ENCODE measurements around the gene GP1BA.

Gene GP1BA

DNA sequence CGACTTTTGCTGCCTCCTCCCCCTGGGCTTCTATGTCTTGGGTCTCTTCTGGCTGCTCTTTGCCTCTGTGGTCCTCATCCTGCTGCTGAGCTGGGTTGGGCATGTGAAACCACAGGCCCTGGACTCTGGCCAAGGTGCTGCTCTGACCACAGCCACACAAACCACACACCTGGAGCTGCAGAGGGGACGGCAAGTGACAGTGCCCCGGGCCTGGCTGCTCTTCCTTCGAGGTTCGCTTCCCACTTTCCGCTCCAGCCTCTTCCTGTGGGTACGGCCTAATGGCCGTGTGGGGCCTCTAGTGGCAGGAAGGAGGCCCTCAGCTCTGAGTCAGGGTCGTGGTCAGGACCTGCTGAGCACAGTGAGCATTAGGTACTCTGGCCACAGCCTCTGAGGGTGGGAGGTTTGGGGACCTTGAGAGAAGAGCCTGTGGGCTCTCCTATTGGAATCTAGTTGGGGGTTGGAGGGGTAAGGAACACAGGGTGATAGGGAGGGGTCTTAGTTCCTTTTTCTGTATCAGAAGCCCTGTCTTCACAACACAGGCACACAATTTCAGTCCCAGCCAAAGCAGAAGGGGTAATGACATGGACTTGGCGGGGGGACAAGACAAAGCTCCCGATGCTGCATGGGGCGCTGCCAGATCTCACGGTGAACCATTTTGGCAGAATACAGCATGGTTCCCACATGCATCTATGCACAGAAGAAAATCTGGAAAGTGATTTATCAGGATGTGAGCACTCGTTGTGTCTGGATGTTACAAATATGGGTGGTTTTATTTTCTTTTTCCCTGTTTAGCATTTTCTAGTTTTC lies 2.3 kb downstream of the GP1BA start:
- TF ChIP-seq, protein P1, sequence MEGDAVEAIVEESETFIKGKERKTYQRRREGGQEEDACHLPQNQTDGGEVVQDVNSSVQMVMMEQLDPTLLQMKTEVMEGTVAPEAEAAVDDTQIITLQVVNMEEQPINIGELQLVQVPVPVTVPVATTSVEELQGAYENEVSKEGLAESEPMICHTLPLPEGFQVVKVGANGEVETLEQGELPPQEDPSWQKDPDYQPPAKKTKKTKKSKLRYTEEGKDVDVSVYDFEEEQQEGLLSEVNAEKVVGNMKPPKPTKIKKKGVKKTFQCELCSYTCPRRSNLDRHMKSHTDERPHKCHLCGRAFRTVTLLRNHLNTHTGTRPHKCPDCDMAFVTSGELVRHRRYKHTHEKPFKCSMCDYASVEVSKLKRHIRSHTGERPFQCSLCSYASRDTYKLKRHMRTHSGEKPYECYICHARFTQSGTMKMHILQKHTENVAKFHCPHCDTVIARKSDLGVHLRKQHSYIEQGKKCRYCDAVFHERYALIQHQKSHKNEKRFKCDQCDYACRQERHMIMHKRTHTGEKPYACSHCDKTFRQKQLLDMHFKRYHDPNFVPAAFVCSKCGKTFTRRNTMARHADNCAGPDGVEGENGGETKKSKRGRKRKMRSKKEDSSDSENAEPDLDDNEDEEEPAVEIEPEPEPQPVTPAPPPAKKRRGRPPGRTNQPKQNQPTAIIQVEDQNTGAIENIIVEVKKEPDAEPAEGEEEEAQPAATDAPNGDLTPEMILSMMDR (IDR thresholded peaks at IDR 0.05; ENCODE audit: insufficient read depth, low read depth, low read length, missing control alignments), result peak; percentile 16
- no peak overlapping the region for H3K4me3 ChIP-seq (ENCODE audit: low read depth, low read length)
- peak; percentile 83 for DNase-seq (ENCODE audit: low read depth)

DNA sequence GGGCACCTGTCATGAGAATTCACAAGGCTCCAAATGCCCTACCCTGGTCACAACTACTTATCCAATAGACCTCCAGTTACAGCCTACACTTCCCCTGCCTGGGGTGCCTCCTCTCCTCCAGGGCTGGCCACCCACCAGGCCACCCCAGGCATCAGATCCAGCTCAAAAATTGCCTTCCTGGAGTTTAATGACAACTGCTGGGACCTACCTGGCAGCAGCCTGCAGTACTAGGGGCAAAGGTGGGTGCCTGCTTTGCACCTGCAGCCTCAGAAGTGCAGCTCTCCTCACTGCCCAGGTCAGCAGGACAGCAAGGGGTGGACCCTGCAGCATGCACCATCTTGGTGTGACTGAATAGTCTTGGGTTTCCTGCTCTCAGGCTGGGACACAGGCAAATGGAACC lies 3.6 kb downstream of the GP1BA start:
- DNase-seq (ENCODE audit: low read depth), result no peak
- no peak overlapping the region for H3K4me3 ChIP-seq (ENCODE audit: low read depth, low read length)
- TF ChIP-seq, protein P1 (IDR thresholded peaks at IDR 0.05; ENCODE audit: insufficient read depth, low read depth, low read length, missing control alignments), result no peak

DNA sequence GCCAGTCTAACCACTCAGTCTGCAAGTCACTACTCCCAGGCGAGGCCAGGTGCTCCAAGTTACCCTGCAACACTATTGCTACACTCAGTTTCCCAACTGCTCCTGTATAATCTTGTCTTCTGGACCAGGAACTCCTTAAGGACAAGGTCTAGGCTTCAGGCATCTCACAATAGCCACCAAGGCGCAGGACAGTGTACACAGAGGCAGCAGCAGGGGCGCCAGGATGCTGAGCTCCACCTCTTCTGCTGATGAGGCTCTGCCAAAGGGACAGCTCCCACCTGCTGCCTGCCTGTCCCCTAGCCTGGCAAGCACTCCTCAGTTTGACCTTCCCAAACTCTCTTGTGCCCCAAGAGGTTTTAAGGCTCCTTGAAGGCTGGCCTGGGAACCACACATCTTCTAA lies 4.4 kb downstream of the GP1BA start:
- DNase-seq (ENCODE audit: low read depth), result no peak
- TF ChIP-seq, protein P1 (IDR thresholded peaks at IDR 0.05; ENCODE audit: insufficient read depth, low read depth, low read length, missing control alignments), result no peak
- H3K4me3 ChIP-seq (ENCODE audit: low read depth, low read length), result no peak overlapping the region

DNA sequence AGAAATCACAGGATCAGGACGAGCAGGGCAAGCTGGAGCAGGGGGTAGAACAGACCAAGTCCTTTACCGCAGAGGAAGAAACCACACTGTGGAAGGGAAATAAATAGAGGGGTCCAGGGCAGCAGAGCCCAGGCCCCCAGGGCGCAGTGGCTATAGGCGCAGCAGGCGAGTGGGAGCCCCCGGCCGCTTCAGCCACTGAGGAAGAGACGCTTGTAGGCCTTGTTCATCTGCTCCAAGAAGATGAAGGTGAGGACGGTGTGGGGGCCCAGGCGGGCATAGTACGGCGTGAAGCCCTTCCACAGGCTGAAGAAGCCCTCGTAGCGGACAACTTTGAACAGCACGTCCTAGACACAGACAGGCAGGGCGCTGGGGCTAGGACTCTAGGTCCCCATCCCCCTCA lies 5.5 kb downstream of the GP1BA start:
- DNase-seq (ENCODE audit: low read depth), result no peak
- TF ChIP-seq, protein P1 (IDR thresholded peaks at IDR 0.05; ENCODE audit: insufficient read depth, low read depth, low read length, missing control alignments), result no peak
- no peak overlapping the region for H3K4me3 ChIP-seq (ENCODE audit: low read depth, low read length)

DNA sequence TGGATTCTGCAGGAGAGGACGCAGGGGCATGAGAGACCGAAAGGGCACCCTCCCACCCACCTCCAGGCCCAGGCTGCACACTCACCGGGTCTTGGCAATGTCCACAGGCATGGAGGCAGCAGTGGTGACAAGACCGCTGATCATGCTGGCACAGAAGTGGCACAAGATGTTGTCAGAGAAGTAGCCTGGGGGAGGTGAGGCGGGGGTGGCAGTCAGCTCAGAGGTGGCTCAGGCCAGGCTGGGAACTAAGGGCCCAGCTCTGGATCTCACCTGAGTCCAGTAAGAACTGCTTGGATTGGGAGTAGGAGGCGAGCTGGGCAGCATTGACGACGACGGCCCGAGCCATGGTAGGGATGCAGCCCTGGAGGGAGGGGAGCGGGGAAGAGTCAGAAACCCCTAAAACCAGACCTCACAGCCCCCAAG lies 6.0 kb downstream of the GP1BA start:
- DNase-seq (ENCODE audit: low read depth), result no peak
- no peak overlapping the region for H3K4me3 ChIP-seq (ENCODE audit: low read depth, low read length)
- TF ChIP-seq, protein P1 (IDR thresholded peaks at IDR 0.05; ENCODE audit: insufficient read depth, low read depth, low read length, missing control alignments), result no peak

DNA sequence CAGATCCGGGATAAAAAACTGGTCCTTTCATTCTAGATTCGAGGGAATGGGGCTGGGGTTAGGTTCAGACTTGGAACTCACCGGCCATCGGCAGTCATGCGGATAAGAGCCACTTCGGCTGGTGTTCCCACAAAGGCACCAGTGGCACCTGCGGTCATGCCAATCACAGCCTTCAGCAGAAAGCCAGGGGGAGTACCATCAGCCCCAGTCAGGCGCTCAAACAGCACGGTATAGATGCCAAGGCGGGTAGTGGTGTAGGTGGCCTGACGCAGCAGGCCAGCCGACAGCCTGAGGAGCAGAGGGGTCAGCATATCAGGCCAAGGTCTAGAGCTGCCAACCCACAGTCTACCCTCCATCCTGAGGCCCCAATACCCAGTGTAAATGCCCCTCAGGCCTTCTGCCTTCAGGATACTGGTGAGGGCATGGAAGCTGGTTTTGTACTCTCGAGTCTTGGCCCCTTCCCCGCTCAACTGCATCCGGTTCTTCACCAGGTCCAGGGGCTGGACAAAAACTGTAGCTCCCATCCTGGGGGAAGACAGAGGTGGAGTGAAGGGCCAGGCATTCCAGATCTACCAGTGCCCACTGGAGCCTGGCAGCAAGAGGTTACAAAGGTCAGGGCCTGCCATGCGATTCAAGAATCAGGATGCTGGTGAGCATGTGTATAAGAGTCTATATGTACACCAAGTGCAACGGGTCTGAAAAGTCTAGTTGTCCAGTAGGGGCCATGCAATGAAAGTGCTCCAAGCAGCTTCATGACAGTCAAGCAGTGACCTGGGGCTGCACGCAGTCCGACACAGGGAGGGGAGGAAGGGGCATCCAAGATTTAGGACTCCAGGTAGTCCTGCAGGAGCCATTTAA lies 6.8 kb downstream of the GP1BA start:
- TF ChIP-seq, protein P1 (IDR thresholded peaks at IDR 0.05; ENCODE audit: insufficient read depth, low read depth, low read length, missing control alignments), result no peak
- H3K4me3 ChIP-seq (ENCODE audit: low read depth, low read length), result peak overlapping the region; percentile 92
- DNase-seq (ENCODE audit: low read depth), result peak; percentile 50
